ENCODE data around the gene XRCC5.
"Not testable (repeated sequence)": the region's sequence is repeated elsewhere in the genome, so short reads cannot be mapped to it uniquely, and the experiment has no call there.

DNA sequence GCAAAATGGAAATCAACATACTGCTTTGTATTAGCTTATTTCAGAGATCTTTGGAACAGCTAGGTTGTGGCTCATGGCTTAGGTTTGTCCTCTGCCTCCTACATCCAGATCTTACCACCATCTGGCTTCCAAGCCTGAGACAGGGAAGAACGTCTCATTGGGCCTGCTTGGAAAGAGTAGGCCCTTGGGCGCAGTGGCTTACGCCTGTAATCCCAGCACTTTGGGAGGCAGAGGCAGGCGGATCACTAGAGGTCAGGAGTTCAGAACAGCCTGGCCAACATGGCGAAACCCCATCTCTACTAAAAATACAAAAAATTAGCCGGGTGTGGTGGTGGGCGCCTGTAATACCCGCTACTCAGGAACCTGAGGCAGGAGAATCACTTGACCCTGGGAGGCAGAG is 99.5 kb downstream of the XRCC5 start:
- TF ChIP-seq, protein P1, sequence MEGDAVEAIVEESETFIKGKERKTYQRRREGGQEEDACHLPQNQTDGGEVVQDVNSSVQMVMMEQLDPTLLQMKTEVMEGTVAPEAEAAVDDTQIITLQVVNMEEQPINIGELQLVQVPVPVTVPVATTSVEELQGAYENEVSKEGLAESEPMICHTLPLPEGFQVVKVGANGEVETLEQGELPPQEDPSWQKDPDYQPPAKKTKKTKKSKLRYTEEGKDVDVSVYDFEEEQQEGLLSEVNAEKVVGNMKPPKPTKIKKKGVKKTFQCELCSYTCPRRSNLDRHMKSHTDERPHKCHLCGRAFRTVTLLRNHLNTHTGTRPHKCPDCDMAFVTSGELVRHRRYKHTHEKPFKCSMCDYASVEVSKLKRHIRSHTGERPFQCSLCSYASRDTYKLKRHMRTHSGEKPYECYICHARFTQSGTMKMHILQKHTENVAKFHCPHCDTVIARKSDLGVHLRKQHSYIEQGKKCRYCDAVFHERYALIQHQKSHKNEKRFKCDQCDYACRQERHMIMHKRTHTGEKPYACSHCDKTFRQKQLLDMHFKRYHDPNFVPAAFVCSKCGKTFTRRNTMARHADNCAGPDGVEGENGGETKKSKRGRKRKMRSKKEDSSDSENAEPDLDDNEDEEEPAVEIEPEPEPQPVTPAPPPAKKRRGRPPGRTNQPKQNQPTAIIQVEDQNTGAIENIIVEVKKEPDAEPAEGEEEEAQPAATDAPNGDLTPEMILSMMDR (optimal IDR thresholded peaks at IDR 0.05 in 1 of 3, IDR thresholded peaks at IDR 0.05 in 1 of 3, conservative IDR thresholded peaks at IDR 0.05 in 1 of 3; ENCODE audit: extremely low read depth in 1 of 3, insufficient read depth in 2 of 3, low read length in 3 of 3): not testable (repeated sequence)
- TF ChIP-seq EZH2 (IDR thresholded peaks at IDR 0.05; ENCODE audit: low read length): not testable (repeated sequence)
